ENCODE measurements around the gene ALK.

Gene ALK

DNA sequence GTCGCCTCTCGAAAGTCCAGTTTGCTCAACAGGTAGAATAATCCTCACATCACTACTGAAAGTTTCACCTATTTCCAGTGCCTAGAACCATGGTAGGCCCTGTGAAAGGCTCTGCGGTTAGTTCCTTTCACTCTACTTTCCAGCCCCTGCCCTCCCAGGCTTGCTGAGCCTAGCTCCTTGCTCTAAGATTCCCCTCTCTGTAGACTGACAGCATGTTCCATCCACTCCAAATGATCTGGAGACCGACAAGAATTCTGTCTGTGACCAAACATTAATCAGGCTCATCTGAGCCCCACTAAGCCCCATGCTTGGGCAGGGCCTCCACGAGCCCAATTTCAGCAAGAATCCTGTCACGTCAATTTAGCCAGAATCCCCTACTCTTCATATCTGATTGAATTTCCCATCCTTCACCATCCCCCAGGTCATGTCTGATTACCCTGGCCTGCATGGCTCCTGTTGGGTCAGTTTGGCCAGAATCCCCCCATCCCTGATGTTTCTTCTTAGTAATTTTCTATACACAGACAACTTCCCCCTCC is 307.0 kb downstream of the ALK start:
- TF ChIP-seq CTCF (IDR thresholded peaks at IDR 0.05; ENCODE audit: low read depth, low read length, missing control alignments): no peak
- in situ Hi-C loops (cut with HindIII; ENCODE audit: low sequenced_read_pairs): no loop called here
- no peak overlapping the region for H3K4me3 ChIP-seq (ENCODE audit: low read depth, low read length)

GRCh38 chr2:29613792-29614266 is 307.6 kb downstream of the ALK start:
- TF ChIP-seq CTCF (IDR thresholded peaks at IDR 0.05; ENCODE audit: low read depth, low read length, missing control alignments): no peak
- DNase-seq (ENCODE audit: low read depth): no peak
- H3K4me3 ChIP-seq (ENCODE audit: low read depth, low read length): no peak overlapping the region
- in situ Hi-C loops (cut with HindIII; ENCODE audit: low sequenced_read_pairs): no loop called here

More for the DNA sequence above, 307.0 kb downstream of the ALK start:
- DNase-seq (ENCODE audit: low read depth): no peak

DNA sequence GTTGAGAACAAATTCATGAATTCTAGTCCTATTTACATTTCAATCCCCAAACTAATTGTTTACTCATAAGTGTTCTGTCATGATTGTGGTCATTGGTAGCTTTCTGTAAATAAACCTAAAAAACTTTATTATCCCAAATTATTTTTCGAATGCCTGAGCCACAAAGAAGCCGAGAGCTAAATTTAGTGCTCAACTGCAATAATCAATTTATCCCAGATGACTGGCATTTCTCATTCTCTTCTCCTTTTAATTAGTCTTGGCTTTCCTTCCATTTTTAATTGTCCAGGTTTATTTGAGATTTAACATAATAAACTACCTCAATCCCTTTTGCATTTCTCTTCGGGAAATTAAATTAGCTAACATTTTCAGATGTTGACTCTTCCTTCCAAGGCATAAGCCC is 308.3 kb downstream of the ALK start:
- H3K4me3 ChIP-seq (ENCODE audit: low read depth, low read length): no peak overlapping the region
- no peak for DNase-seq (ENCODE audit: low read depth)
- no peak for TF ChIP-seq CTCF (IDR thresholded peaks at IDR 0.05; ENCODE audit: low read depth, low read length, missing control alignments)
- in situ Hi-C loops (cut with HindIII; ENCODE audit: low sequenced_read_pairs): no loop called here

DNA sequence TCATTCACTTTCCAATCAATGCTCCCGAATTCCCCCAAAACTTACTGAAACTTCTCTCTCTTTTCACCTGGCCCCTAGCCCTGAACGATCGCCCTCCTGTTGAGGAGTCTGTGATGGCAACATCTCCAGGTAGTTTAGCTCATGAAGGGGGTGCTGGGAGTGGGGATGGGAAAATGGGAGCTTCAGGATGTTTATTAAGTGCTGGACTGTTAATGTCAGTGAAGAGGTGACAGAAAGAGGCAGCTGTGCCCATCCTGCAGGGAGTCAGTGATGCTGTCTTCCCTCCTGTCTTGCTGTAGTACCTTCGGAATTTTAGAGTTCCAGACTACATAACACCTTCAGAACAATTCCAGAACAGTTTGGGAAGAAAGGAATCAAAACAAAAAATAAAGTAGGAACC is 308.8 kb downstream of the ALK start:
- TF ChIP-seq CTCF (IDR thresholded peaks at IDR 0.05; ENCODE audit: low read depth, low read length, missing control alignments): no peak
- no peak for DNase-seq (ENCODE audit: low read depth)
- no peak overlapping the region for H3K4me3 ChIP-seq (ENCODE audit: low read depth, low read length)
- in situ Hi-C loops (cut with HindIII; ENCODE audit: low sequenced_read_pairs): no loop called here

- TF ChIP-seq CTCF (IDR thresholded peaks at IDR 0.05; ENCODE audit: low read depth, low read length, missing control alignments): no peak
- in situ Hi-C loops (cut with HindIII; ENCODE audit: low sequenced_read_pairs): no loop called here
- no peak for DNase-seq (ENCODE audit: low read depth)
- H3K4me3 ChIP-seq (ENCODE audit: low read depth, low read length): no peak overlapping the region
Measured at GRCh38 chr2:29611850-29612249, 309.5 kb downstream of the ALK start.

GRCh38 chr2:29611261-29611660 is 310.1 kb downstream of the ALK start:
- in situ Hi-C loops (cut with HindIII; ENCODE audit: low sequenced_read_pairs): no loop called here
- no peak for DNase-seq (ENCODE audit: low read depth)
- TF ChIP-seq CTCF (IDR thresholded peaks at IDR 0.05; ENCODE audit: low read depth, low read length, missing control alignments): no peak
- no peak overlapping the region for H3K4me3 ChIP-seq (ENCODE audit: low read depth, low read length)

All from astrocyte of the cerebellum (primary cell).